Esophagus muscularis mucosa (tissue), 4 donors: ENCODE measurements around the gene TRAPPC12.

ENCODE experiments used
- CTCF ChIP-seq, 3 experiments: fragments of 200-600 bp in 2 of 3; fragments of 450-650 bp in 1 of 3; sonication (generic) in 2 of 3; IDR thresholded peaks; one replicate each; pipeline ENCODE4 v1.5.1; 2017 to 2019; ENCODE audit warnings: antibody characterized with exemption in 3 of 3, mild to moderate bottlenecking in 2 of 3, moderate library complexity in 1 of 3
- EP300 ChIP-seq: sonication (generic); formaldehyde crosslinking; IDR thresholded peaks from one replicate; pipeline ENCODE4 v1.6.1; 2017; ENCODE audit warnings: antibody characterized with exemption
- POLR2A ChIP-seq: fragments of 450-650 bp; IDR thresholded peaks from one replicate; pipeline ENCODE4 v1.6.1; 2017; ENCODE audit warnings: antibody characterized with exemption, moderate library complexity, mild to moderate bottlenecking, low read depth
- POLR2AphosphoS5 ChIP-seq, 2 donors: sonication (generic); formaldehyde crosslinking; IDR thresholded peaks; one replicate each; pipeline ENCODE4 v1.6.1; 2017; ENCODE audit warnings: antibody characterized with exemption in 2 of 2

- TF ChIP-seq CTCF (IDR thresholded peaks at IDR 0.05) (no peak), POLR2A (no peak), POLR2AphosphoS5 (IDR thresholded peaks at IDR 0.05) (no peak), EP300 (no peak)
These were observed 106.8 kb downstream of the TRAPPC12 start for GRCh38 chr2:3486047-3487027.
